HG02571 (cell line): ENCODE measurements around the gene KLF13.

Source experiments
- ATAC-seq: cut with Tn5 transposase; IDR thresholded peaks from one replicate; pipeline ENCODE4 v1.9.1; 2021; ENCODE audit warnings: mild to moderate bottlenecking, moderate library complexity; ENCODE audit not compliant: unreplicated experiment

The KLF13 gene

DNA sequence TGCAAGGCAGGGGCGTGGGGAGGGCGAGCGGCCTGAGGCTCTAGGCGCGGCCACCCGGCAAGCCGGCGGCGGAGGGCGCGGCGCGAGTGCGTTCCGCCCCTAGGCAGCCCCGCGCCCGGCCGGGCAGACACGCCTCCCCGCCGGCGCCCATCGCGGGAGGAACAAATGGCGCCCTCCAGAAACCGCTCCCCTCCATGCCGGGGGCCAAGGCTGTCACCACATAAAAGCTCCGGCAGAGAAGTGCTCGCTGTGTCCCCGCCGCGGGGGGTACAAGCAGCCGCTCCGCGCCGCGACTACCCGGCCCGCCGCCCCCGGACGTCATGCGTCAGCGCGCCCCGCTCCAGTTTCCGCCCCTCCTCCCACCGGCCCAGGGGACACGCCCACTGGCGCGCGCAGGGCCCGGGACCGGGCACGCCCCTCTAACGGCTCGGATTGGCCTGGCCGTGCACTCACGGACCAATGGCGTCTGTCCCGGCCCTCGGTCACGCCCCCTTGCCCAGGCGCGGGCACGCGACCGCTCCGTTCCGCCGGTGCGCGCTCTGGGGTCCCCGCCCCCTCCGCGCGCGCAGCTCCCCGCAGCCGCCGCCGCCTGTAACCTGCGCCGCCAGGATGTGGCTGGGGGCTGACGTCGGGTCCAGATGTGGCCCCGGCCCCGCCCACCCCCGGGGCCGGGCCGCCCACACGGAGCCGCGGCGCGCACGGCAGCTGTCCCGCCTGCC is at the start of gene KLF13:
KLF13 (plus strand) TSS at position 680 of the 719 bp plus-strand sequence. CDS start 378 bp downstream, outside the sequence.
- peak; percentile 63 for ATAC-seq

DNA sequence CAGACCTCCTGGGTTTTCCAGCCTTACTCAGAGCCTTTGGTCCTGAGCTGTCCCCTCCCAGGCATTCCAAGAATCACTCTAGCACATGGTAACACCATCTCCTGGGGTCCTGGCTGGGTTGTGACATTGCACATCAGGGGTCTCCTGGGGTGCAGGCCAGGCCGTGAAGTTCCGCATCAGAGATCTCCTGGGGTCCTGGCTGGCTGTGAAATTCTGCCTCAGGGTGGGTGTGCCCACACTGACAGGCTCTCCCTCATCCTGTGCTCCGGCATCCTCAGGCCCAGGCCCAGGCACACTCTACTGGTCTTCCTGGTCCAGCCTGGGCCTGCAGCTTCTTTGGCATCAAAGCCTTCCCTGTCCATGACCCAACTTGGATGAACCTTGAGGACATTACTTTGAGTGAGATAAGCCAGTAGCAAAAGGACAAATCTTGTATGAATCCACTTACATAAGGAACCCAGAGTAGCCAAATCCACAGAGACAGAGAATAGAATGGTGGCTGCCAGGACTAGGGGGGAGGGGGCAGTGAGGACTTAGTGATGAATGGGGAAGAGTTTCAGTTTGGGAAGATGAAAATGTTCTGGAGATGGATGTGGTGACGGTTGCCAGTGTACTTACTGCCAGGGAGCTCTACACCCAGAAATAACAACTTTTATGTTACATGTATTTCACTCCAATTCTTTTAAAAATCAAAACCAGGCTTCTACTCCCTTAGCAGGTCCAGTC is 49.1 kb upstream of the KLF13 start:
- ATAC-seq = no peak

DNA sequence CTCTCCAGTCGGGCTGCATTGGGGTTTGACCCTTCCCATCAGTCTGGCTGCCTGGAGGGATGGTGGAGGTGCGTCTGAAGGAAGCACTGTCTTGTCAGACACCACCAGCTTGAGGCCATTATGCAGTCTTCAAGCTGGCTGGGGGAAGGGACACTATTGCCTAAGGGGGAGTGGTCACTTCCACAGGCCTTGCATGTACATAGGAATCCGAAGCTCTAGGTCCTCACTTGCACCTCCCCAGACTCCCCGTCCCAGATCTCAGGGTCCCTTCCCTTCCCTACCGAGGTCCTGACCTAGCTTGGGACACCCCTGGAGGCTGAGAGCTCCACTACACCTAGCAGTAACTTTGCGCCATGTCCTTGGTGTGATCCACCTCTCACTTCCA is 48.6 kb upstream of the KLF13 start:
- ATAC-seq = no peak

DNA sequence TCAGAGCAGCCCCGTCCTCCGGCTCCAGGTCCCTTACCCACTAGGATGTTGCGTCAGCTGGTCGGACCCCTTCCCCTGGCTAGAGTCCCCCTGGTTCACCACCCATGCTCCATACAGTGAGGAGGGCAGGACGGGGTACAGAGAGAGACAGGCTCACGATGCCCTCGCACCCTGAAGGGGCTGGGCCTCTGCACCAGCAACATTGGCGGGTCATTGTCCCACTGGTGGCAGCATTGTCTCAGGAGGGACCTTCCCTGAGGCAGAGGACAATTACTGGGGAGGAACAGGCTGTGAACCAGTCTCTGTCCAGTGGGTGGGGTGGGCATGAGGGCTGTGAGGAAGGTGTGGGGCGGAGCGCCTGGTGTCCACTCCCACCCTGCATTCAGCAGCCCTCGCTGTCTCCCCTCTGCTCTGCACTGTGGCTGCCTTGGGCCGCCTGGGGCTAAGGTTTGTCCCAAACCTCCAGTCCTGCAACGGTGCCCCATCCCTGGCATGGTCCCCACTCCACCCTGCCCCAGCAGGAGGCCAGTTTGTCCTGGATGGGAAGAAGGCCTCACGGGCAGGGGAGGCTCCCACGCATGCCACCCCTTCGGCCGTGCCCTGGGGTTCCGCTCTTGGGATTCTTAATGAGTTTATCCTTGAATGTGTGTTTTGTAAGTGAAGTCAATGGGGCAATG is 48.0 kb upstream of the KLF13 start:
- no peak for ATAC-seq

DNA sequence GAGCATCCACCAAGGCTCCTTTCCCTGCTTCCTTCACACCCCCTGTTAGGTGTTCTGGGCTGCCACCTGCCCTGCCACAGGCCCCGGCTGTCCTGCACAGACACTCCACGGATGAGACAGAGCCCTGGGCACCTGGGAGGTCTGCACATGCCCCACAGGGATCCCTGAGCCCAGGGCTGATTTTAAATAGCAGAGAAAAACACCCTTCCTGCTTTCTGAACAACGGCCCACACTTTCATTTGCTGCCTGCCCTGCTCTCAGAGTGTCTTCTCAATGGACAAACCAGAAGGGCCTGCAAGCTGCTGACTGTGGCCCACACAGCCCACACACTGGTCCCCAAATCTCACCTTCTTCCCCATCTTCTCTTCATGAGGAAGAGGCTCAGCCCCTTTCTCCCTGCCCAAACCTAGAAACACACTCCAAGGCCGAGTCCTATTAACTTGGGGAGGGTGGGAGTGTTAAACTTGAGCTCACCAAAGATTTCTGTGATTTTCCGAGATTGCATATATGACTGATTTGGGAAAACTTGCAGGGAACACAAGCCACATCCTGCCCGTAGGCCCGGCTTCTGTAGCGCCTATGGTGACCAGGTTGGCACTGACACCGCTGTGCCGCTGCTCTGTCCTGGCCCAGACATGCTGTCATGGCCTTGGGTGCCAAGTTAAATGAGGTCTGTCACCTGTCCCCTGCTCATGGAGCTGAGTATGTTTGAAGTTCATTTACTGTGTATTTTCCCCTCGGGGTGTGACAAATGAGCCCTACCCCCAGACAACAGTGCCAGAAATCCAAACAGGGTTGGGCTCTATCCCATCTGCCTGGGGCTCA is 47.2 kb upstream of the KLF13 start:
- no peak for ATAC-seq

DNA sequence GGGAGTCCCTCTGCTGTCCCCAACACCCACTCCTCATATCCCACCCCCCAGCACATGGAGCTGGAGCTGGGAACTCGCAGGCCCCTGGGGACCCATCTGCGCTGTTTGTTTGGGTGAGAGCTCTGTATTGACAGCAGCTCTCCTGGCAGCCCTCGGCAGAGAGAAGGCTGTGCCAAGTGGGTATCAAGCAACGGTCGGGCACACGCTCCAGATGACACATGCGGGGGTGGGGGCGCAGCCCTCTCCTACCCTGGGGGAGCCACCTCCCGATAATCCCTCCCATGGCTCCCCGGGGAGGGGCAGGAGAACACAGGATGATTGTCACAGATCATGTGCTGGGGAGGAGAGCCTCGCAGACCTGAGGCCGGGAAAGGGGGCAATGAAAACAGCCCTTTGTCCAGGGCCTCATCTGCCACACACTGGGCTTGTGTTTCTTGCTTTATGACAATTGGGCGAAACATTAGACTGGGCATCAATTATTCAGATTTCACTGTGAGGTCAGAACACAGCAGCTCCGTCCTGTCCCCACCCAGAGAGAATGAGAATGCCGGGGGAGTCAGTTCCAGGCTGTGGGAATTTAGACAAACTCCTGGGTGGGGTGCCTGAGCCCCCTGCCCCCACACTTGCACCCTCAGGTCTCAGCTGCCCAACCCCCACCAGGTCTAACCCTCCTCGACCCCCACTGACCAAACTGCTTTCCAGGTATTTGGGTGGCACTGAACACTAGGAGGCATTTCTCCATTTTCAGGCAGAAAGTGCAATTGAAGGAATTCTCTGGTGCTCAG is 46.4 kb upstream of the KLF13 start:
- ATAC-seq = no peak

DNA sequence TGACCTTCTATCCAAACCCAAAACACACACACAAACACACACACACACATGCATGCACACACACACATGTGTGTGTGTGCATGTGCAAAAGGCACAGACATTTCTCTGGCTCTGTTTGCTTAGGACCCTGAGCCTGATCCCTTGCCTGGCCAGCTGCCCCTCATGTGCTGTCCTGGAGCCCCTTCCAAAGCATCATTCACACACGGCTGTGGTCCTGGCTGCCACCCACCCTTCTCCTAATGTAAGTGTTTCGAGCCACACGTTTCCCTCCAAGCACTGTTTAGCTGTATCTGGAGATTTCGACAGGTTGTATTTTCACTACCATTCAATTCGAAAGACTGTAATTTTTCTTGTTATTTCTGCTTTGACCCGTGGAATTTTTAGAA is 45.8 kb upstream of the KLF13 start:
- no peak for ATAC-seq

DNA sequence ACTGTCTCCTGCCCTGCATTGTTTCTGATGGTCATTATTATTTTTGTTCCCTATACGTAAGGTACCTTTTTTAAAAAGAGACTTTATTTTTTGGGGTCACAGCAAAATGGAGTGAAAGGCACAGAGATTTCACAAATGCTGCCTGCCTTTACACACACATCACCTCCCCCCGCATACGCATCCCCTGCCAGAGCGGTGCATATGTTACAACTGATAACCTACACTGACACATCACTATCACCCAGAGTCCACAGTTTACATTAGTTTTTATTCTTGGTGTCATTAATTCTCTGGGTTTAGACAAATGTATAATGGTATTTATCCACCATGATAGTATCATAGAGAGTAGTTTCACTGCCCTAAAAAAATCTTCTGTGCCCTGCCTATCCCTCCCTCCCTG is 43.6 kb upstream of the KLF13 start:
- ATAC-seq = no peak

DNA sequence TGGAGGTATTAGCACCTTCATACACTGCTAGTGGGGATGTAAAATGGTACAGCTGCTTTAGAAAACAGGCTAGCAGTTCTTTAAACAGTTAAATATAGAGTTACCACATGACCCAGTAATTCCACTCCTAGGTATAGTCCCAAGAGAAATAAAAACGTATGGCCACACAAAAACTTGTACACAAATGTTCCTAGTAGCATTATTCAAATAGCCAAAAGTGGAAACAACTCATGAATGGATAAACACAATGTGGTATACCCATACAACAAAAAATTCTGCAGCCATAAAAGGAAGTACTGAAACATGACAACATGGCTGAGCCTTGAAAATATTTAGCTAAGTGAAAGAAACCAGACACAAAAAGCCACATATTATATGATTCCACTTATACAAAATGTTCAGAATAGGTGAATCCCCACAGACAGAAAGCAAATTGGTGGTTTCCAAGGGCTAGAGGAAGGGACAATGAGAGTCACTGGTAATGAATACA is 40.8 kb upstream of the KLF13 start:
- peak; percentile 76 for ATAC-seq

DNA sequence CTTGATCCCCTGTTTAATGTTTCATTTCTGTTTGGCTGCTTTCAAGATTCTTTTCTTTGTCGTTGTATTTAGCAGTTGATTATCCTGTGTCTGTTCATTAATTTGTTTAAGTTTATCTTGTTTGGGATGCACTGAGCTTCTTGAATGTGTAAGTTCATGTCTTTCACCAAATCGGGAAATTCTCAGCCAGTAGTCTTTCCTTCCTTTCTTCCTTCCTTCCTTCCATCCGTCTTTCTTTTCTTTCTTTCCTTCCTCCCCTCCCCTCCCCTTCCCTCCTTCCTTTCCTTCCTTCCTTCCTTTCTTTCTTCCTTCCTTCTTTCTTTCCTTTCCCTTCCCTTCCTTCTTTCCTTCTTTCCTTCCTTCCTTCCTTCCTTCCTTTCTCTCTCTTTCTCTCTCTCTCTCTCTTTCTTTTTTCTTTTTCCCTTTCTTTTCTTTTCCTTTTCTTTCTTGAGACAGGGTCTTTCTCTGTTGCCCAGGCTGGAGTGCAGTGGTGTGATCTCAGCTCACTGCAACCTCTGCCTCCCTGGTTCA is 35.5 kb upstream of the KLF13 start:
- no peak for ATAC-seq

DNA sequence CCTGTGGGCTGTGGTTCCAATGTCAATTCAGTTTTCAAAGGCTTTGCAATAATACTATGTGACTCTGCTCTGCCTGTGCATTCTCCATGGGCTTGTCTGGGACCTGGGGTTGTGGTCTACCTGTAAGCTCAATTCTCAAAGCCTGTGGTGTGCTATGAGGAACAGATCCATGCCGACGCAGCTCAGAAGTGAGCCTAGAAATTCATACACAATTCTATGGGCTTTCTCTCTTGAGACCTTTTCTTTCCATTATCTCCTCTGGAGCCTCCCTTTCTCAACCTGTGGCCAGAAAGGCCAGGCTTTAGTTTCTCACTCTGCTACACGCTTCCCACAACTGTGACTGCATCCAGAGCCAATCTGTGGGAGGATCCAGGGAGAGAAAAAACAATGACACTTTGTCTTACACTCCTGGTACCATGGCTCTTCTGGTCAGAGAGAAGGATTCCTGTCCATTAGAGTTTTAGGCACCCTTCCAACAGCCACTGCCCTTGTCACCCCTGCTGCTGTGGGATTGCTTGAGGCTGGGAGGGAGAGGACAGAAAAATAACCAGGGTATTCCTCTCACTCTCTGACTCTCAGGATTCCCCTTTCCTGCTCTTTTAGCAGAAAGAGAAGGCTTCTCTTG is 34.1 kb upstream of the KLF13 start:
- ATAC-seq = no peak

DNA sequence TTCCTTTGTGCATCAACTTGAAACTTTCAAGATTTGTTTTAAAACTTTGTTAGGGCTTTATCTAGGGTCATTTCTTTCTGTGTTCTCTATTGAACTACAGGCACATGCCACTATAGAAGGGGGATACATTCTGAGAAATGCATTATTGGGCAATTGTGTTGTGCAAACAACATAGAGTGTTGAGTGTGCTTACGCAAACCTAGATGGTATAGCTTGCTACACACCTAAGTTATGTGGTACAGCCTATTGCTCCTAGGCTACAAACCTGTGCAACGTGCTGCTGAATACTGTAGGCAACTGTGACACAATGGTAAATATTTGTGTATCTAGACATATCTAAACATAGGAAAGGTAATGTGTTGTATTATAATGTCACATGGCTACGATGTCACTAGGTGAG is 33.0 kb upstream of the KLF13 start:
- no peak for ATAC-seq

DNA sequence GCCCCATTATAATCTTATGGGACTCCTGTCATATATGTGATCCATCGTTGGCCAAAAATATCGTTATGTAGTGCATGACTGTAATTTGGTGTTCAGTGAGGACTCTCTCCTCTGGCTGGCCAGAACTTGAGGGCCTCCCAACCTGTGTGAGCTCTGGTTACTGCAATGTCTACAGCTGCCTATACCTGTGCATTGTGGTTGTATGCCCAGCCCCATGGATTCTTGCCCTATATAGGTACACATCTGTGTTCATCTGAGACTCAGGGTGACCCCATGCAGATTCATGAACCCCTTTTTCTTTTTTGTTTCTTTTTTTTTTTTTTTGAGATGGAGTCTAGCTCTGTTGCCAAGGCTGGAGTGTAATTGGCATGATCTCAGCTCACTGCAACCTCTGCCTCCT is 32.6 kb upstream of the KLF13 start:
- no peak for ATAC-seq

DNA sequence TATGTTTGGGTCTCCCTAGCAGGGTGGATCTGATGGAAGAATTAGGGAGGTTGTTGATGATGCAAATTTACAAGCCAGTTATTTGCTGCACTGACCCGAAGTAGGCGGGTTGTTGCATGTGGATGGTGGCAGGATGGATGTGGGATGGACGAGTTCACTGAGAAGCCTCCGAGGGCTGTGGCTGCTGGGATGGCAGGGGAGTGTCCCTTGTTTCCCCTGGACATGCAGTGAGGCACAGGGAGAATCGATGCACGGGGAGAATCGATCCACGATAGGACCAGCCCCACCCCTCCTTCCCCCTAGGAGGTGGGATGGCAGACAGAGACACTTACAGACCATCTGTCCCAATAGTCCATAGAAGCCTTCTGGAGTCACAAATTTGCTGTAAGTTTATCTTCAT is 31.0 kb upstream of the KLF13 start:
- no peak for ATAC-seq

DNA sequence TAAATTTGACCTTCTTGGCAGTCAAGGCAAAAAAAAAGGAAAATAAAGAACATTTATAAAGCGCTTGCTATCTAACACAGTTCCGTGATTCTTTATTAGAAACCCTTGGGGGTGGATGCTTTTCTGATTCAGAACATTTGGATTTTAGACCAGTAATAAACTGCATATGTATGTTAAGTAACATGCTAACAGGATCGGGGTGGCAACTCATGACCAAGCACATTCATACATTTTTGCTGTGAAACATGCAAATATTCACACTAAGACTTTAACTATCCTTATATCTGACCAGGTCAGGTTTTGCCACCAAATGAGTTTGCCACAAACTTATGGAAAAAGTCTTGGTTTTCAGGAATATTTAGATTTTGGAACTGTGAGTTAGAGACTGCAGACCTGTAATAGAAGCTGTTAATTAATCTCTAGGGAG is 30.4 kb upstream of the KLF13 start:
- ATAC-seq = no peak

DNA sequence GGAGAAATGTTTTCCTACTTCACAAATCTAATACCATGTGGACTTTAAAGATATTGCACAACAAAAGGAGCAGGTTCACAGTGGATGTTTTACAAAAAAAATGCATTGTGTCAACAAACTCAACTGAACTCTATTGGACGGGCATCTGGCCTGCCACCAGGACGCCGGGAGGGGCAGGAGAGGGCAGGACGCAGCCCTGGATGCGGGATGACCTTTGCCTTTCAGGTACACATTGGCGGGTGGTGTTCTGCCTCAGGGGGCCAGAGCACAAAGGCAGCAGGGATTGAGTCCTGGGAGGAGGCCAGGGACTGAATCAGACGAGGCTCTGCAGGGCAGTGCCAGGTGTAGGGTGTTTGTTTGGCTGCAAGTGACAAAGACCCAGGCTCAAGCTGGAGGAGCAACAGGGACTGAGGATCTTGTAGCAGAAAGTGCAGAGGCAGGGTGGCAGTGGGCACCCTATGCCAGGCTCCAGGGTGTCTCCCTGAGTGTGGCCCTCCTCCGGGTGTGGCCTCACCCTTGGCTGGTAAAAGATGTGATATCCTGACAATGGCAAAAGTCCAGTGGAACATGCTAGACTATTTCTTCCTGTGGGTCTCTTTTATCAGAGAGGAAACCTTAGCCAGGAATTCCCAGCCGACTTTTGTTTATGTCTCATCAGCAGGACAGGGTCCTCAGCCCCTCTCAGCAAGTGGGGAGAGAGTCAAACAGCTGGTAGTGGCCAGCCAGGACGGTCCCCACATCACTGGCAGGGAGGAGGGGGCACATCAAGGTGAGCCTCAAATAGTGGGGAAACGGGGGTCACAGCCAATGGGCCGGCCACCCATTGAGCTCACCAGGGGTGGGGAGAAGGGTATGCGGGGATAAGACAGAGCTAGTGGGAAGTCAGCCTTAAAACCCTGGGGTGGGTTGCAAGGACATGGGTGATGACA is 29.7 kb upstream of the KLF13 start:
- ATAC-seq = no peak

DNA sequence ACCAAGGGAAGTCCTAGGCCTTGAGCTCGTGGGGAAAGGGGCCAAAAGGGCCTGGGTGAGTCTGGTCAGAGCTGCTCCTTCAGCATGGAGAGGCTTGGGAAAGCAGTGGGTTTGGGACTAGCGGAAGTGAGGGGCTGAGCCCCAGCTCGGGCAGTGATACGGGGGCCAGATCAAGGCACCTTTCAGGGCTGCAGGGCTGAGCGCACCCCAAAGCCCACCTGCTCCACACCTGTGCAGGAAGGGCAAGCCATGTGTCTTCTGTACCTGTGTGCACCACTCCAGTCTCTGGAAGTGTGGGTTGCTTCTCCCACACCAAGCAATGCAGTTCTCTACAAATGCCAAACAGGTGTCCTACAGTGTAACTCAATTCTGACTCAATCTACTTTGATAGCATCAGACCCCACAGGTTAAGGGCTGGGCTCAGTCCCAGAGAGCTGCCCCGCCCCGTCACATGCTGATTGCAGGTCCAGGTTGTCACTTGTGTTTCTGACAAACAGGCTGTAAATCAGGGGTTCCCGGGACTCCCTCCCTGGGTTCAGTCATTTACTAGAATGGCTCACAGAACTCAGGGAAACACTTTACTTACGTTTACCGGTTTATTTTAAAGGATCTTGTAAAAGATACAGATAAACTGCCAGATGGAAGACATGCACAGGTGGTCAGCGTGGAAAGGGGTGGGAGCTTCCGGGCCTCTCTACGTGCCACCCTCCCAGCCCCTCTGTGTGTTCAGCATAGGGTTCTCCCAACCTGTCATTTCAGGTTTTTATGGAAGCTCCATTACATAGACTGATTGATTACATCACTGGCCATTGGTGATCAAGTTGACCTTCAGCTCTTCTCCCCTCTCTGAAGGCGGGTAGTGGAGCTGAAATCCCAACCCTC is 28.8 kb upstream of the KLF13 start:
- ATAC-seq = no peak
